Mesenteric fat pad (tissue), 1 donor: Measurements from ENCODE around the gene TRAIP. TPM values are rescaled to one million over a fixed set of nuclear protein-coding genes. Genes with fewer than 3 reads are reported as not detected.
"Not testable (repeated sequence)": the region's sequence is repeated elsewhere in the genome, so short reads cannot be mapped to it uniquely, and the experiment has no call there.

ENCODE experiments used
- DNase-seq: peaks from one replicate; pipeline ENCODE4 v3.0.0-alpha.2; 2020; ENCODE audit warnings: low spot score
- long read RNA-seq: library from polyadenylated mRNA; unstranded; transcript quantifications from one replicate; pipeline ENCODE4 v2.0.0, GENCODE V29; 2020
- total RNA-seq: library from RNA; stranded (reverse); fragmentation: NEBNext Ultra II Directional; extraction: Animal tissue kit (Norgen Biotek cat#: 25700); gene quantifications from one replicate; pipeline ENCODE4 v1.2.1, GENCODE V29; 2021
- donor health status: DM: yes; HTN: yes; CAD: no.

The TRAIP gene, protein sequence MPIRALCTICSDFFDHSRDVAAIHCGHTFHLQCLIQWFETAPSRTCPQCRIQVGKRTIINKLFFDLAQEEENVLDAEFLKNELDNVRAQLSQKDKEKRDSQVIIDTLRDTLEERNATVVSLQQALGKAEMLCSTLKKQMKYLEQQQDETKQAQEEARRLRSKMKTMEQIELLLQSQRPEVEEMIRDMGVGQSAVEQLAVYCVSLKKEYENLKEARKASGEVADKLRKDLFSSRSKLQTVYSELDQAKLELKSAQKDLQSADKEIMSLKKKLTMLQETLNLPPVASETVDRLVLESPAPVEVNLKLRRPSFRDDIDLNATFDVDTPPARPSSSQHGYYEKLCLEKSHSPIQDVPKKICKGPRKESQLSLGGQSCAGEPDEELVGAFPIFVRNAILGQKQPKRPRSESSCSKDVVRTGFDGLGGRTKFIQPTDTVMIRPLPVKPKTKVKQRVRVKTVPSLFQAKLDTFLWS
- 1.1 TPM for total RNA-seq
- long read RNA-seq, partial matches to known transcripts, result 0 of 2 reads
- long read RNA-seq, other reads (novel, unspliced or antisense), result 1 of 2 reads

DNA sequence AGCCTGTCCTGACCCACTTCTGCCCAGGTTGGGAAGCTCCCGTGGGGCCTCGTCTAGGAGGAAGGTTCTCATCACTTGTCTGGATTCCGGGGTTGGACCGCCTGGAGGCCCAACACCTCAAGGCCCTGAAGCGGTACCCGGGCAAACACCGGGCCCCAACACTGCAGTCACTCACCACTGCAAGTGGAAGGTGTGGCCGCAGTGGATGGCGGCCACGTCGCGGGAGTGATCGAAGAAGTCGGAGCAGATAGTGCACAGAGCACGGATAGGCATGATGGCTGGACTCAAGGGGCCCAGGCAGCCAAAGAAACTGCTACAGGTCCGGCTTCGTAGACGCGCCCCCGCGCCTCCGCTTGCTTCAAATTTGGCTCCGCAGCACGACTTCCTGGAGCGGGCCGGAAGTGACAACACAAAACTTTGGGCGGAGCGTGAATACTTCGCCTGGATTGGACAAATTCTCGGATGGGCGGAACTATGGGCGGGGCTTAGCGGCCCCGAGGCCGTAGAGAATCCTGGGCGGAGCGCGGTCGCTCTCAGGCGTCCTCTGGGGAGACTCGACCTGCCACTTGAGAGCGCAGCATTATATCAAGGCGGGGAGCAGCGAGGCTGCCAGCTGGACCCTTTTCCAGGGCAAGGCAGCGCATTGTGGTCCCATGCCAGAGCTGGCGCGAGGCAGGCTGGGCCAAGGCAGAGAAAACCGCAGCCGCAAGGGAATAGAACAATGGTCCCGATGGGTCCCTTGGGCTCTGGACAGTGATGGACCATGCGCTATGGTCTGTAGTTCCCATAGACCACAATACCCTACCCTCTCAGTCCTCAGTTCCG, at the start of gene TRAIP:
TRAIP (minus strand) TSS at position 384 of the 825 bp plus-strand sequence; CDS start at position 273, 111 bp downstream.
- peak; percentile 96 for DNase-seq

DNA sequence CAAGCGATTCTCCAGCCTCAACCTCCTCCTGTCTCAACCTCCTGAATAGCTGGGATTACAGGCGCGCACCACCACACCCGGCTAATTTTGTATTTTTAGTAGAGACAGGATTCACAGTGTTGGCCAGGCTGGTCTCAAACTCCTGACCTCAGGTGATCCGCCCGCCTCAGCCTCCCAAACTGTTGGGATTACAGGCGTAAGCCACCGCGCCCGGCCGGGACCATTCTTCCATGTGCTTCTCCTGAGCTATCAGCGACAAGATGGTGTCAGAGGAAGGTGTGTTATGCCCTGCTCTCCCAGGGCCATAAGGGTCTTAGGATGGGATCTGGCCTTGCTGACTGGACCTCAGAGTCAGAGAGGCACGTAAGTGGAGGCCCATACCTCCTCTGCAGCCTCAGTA, 48.1 kb upstream of the TRAIP start:
- not testable (repeated sequence) for DNase-seq

- peak; percentile 94 for DNase-seq
These were observed 47.4 kb upstream of the TRAIP start, which contains the start of gene MST1R for GRCh38 chr3:49903451-49904424. Gene MST1R (minus strand): TSS chr3:49903873. CDS start chr3:49903609, 264 bp downstream.

- DNase-seq, result no peak
These were observed 46.4 kb upstream of the TRAIP start for GRCh38 chr3:49902511-49903345.

DNA sequence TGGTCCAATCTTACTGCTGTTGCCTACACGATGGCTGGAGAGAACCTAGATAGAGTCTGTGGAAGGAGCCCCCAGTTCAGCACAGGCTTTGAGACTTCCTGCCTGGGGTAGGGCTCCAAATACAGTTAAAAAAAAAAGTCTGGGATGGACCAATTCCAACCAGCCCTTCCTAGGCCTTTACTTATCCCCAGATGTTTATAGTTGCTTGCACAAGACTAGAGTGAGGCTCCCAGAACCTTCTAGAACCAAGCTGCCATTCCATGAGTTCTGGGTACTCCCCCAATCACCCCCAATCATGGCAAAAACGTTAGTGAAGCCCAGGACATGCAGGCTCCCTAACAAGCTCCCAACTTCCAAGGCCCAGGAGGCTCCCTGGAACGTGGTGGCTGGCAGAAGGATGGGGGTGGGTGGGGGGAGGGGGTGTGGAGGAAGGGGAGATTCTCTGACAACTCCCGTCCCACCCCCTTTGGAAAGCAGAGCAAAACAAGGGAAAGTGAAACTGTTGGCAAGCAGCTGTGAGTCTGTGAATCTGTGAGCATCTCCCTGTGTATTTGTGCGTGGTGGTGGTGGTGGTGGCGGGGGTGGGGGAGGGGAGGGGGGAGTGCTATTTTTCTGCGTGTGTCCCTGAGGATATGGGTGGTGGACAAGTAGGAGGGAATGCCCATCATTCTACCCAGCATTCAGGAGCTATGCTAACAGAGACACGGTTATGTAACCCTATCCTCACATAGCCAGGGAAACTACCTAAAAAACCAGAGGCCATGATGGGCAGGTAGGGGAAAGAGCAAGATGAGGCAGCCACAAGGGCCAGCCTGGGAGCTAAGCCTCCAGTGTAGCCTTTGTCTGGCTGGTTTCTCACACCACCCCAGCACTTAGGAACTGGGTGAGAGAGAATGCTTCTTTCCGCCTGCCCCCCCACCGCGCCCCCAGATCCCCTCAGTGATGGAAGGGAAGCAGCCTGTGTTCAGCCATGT, 45.3 kb upstream of the TRAIP start:
- DNase-seq, result no peak

- no peak for DNase-seq
These were observed 44.3 kb upstream of the TRAIP start for GRCh38 chr3:49900491-49901153.

DNA sequence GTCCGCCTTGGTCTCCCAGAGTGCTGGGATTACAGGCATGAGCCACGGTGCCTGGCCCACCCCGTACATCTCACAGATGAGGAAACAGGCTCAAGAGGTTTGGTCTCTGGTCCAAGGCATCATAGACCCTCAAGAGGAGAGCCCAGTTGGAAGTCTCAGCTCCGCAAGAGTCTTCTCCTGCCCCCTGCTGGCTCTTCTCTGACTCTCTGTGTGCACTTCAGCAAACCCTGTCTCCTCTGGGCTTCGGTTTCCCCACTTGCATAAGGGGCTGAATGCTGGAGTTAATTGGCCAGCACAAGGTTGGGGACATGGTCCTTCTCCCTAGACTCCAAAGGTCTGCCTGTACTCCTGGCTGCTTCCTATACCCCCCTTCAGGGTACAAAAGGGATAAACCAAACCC, 43.5 kb upstream of the TRAIP start:
- DNase-seq, result no peak

DNA sequence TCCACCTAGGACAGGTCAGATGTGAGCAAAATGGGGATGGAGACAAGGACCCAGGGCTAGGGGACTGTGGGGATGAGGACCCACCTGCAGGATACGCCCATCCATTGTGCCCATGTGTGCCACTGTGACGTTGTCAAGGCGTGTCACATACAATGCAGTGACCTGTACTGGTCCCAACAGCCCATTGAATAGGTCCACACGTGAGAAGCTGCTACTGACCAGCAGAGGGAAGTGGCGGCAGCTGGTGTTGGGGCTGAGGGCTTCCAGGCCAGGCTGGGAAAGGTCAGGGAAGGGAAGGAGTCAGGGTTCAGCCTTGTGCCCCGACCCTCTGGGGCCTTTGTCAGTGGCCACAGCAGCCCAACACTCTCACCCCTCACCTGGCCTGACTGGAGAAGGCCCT, 42.6 kb upstream of the TRAIP start:
- no peak for DNase-seq

GRCh38 chr3:49896345-49896744, 40.0 kb upstream of the TRAIP start:
- DNase-seq, result no peak

DNA sequence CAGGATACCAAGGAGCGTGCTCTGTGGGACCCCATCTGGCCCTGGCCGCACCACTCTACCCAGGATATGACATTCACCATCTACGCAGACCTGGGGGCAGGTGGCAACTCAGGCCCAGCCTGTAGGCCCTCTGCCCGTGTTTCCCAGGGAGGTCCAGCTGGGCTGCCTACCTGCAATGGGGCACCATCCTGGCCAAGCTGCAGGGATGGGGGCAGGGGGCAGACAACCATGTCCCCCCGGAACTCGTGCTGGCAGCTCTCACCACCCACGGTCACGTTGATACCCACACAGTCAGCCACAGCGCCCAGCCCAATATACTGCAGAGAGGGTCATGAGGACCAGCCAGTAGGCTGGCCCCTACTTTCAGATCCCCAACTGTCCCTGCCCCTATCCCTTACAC, 39.4 kb upstream of the TRAIP start:
- no peak for DNase-seq

DNA sequence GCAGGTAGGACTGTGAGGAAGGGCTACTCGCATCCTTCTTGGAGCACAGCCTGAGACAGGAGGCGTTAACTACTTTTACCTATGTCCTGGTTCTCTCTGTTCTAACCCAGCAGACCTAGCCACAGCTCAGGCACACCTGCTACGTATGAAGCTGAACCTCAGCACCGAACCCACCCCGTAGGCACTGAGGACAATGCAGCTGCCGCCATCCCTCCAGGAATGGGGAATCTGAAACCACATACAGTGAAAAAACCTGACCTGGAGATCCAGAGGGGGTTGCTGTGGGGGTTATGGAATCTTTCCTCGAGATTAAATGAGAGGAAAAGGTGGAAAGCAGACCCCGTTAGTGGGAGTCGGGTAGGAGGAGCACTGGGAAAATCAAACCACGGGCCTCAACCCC, 32.9 kb upstream of the TRAIP start:
- DNase-seq, result no peak

DNA sequence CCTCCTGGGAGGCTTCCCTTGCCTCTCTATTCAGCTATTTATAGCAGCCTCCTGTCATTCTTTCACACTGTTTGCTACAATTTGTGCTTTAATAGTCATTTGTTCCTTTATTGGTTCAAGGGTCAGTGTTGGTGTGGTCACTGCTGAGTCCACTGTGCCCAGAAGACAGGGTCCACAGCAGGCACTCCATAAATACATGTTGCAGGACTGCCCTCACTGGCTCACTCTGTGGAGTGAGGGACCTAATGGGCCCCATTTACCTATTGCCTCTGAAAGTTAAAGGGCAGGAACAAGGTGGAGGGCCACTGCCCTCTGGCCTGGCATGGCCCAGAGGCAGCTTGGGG, 30.5 kb upstream of the TRAIP start:
- no peak for DNase-seq

- no peak for DNase-seq
These were observed 27.6 kb upstream of the TRAIP start for GRCh38 chr3:49883998-49884397.

DNA sequence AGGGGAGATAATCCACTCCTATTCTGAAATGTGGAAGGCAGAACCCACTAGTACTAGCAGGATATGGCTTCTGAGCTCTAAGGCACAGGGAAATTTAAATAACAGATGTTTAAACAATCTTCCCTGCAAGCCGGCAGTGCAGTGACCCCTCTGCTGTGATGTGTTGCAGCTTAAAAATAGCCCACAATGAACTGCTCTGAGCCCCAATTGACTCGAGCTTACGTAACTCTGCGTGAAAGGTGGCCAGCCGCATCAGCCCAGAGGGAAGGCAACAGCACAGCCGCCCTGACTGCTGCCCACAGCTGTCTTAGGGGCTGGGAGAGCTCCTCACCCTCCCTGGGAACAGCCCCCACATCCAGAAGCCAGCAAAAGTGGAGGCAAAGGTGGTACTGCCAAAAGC, 25.8 kb upstream of the TRAIP start:
- DNase-seq, result no peak

GRCh38 chr3:49880581-49881315, 24.4 kb upstream of the TRAIP start:
- DNase-seq, result no peak

GRCh38 chr3:49879721-49880120, 23.4 kb upstream of the TRAIP start:
- no peak for DNase-seq

GRCh38 chr3:49878686-49879085, 22.3 kb upstream of the TRAIP start:
- DNase-seq, result no peak

- no peak for DNase-seq
These were observed 21.4 kb upstream of the TRAIP start for GRCh38 chr3:49877716-49878115.
